H1 (cell line): ENCODE results near the gene SCG5. TPM values are rescaled to one million over a fixed set of nuclear protein-coding genes. Genes with fewer than 3 reads are reported as not detected.

Experiments
- ATF2 ChIP-seq: IDR thresholded peaks from 2 replicates; pipeline ENCODE4 v1.6.1; 2012; ENCODE audit warnings: low read length, inconsistent platforms
- CREB1 ChIP-seq: IDR thresholded peaks from 2 replicates; pipeline ENCODE4 v1.6.1; 2012; ENCODE audit warnings: inconsistent platforms
- GABPA ChIP-seq: IDR thresholded peaks from 2 replicates; pipeline ENCODE4 v1.6.1; 2011; ENCODE audit warnings: mild to moderate bottlenecking, low read length, moderate library complexity, borderline replicate concordance; ENCODE audit not compliant: insufficient read depth
- GTF2F1 ChIP-seq: IDR thresholded peaks from 2 replicates; pipeline ENCODE4 v1.6.1; 2012; ENCODE audit warnings: low read depth, low read length, improper control_type of control experiment, borderline replicate concordance
- HDAC6 ChIP-seq: IDR thresholded peaks from one replicate; pipeline ENCODE4 v1.7.1; 2012; ENCODE audit warnings: low read depth, mild to moderate bottlenecking, inconsistent platforms, low read length, moderate library complexity
- POLR2A ChIP-seq, 2 experiments: IDR thresholded peaks; 1 replicate in 1 of 2; 2 replicates in 1 of 2; pipeline ENCODE4 v1.6.1; 2011; ENCODE audit warnings: low read depth in 2 of 2, low read length in 2 of 2, mild to moderate bottlenecking in 2 of 2; ENCODE audit errors: control extremely low read depth in 1 of 2
- RBBP5 ChIP-seq: IDR thresholded peaks from 2 replicates; pipeline ENCODE4 v1.7.1; 2012; ENCODE audit warnings: low read depth, mild to moderate bottlenecking, inconsistent platforms, low read length, moderate library complexity, borderline replicate concordance
- TAF1 ChIP-seq: IDR thresholded peaks from 2 replicates; pipeline ENCODE4 v1.6.1; 2011; ENCODE audit warnings: mild to moderate bottlenecking, low read depth, low read length
- polyA plus RNA-seq, 7 experiments: library from polyadenylated mRNA; depleted of rRNA in 3 of 7; stranded (reverse) in 5 of 7; unstranded in 2 of 7; fragments of >200 nt in 5 of 7; fragments of 200-250 nt in 2 of 7; gene quantifications; 1 replicate in 5 of 7; 2 replicates in 1 of 7; 4 replicates in 1 of 7; pipeline versions ENCODE4 v1.2.1 to v1.2.3, GENCODE V29; 2011 to 2013; ENCODE audit warnings: missing spikeins in 2 of 7, mixed read lengths in 2 of 7
- total RNA-seq: library from RNA; stranded (reverse); fragmentation: NEBNext Ultra II Directional; extraction: Animal tissue kit (Norgen Biotek cat#: 25700); gene quantifications from 2 replicates; pipeline ENCODE4 v1.2.1, GENCODE V29; 2021

The SCG5 gene
- total and polyA plus RNA-seq, 2 of the 8 experiments (the other 6 are each of a cell fraction or from before 2014, with no cell fraction given), result 18.7 to 19.9 TPM

GRCh38 chr15:32715276-32715675 is 73.8 kb downstream of the SCG5 start (continued):
- TF ChIP-seq ATF2 (no peak), POLR2A (IDR thresholded peaks at IDR 0.05; ENCODE audit: control extremely low read depth in 1 of 2, low read depth in 2 of 2, low read length in 2 of 2) (no peak), TAF1 (no peak), GTF2F1 (no peak), RBBP5 (no peak), HDAC6 (no peak), CREB1 (no peak), GABPA (no peak)
